H9 (cell line): ENCODE data around the gene R3HCC1L. TPM values are rescaled to one million over a fixed set of nuclear protein-coding genes. Genes with fewer than 3 reads are reported as not detected.

ENCODE experiments used
- DNase-seq: peaks from one replicate; pipeline ENCODE4 v3.0.0-alpha.2; 2017
- H2AFZ ChIP-seq: one replicate; pipeline ENCODE4 v1.6.1; 2013; ENCODE audit warnings: mild to moderate bottlenecking, low read length, control low read depth, moderate library complexity
- H2AK5ac ChIP-seq: 2 replicates; pipeline ENCODE4 v1.6.1; 2013; ENCODE audit warnings: low read length, control low read depth, mixed read lengths; ENCODE audit not compliant: insufficient read length
- H2BK120ac ChIP-seq: one replicate; pipeline ENCODE4 v1.6.1; 2013; ENCODE audit warnings: low read depth, mild to moderate bottlenecking, low read length, control low read depth, inconsistent platforms; ENCODE audit not compliant: poor library complexity, severe bottlenecking
- H2BK12ac ChIP-seq: 2 replicates; pipeline ENCODE4 v1.6.1; 2013; ENCODE audit warnings: low read length, control low read depth, mixed read lengths, low read depth; ENCODE audit not compliant: insufficient read length
- H2BK15ac ChIP-seq: 2 replicates; pipeline ENCODE4 v1.6.1; 2013; ENCODE audit warnings: low read depth, low read length, control low read depth
- H2BK20ac ChIP-seq: one replicate; pipeline ENCODE4 v1.6.1; 2013; ENCODE audit warnings: low read depth, mild to moderate bottlenecking, low read length, control low read depth, inconsistent platforms; ENCODE audit not compliant: poor library complexity, severe bottlenecking
- H2BK5ac ChIP-seq: 2 replicates; pipeline ENCODE4 v1.6.1; 2013; ENCODE audit warnings: low read length, control low read depth, mixed read lengths; ENCODE audit not compliant: insufficient read length
- H3K14ac ChIP-seq: 2 replicates; pipeline ENCODE4 v1.6.1; 2013; ENCODE audit warnings: low read length, control low read depth; ENCODE audit not compliant: insufficient read depth
- H3K18ac ChIP-seq: 2 replicates; pipeline ENCODE4 v1.6.1; 2013; ENCODE audit warnings: low read depth, mild to moderate bottlenecking, mixed read lengths, low read length, control low read depth; ENCODE audit not compliant: insufficient read length
- H3K23ac ChIP-seq: 2 replicates; pipeline ENCODE4 v1.6.1; 2013; ENCODE audit warnings: low read length, control low read depth, mixed read lengths, low read depth; ENCODE audit not compliant: insufficient read length
- H3K23me2 ChIP-seq: 2 replicates; pipeline ENCODE4 v1.6.1; 2013; ENCODE audit warnings: low read depth, mild to moderate bottlenecking, mixed read lengths, low read length, control low read depth; ENCODE audit not compliant: insufficient read length, poor library complexity, severe bottlenecking
- H3K27ac ChIP-seq: 2 replicates; pipeline ENCODE4 v1.5.1; 2013; ENCODE audit warnings: low read length, control low read depth, mixed read lengths, low read depth; ENCODE audit not compliant: insufficient read length
- H3K27me3 ChIP-seq: 2 replicates; pipeline ENCODE4 v1.6.1; 2013; ENCODE audit warnings: low read length, control low read depth, inconsistent platforms; ENCODE audit not compliant: insufficient read depth
- H3K4ac ChIP-seq: 2 replicates; pipeline ENCODE4 v1.6.1; 2013; ENCODE audit warnings: low read depth, mild to moderate bottlenecking, control low read depth, inconsistent platforms, low read length, moderate library complexity
- H3K4me1 ChIP-seq: 2 replicates; pipeline ENCODE4 v1.6.1; 2013; ENCODE audit warnings: low read length, control low read depth, inconsistent platforms; ENCODE audit not compliant: insufficient read depth
- H3K4me2 ChIP-seq: 2 replicates; pipeline ENCODE4 v1.6.1; 2013; ENCODE audit warnings: low read length, control low read depth, mixed read lengths; ENCODE audit not compliant: insufficient read length, insufficient read depth
- H3K56ac ChIP-seq: 2 replicates; pipeline ENCODE4 v1.6.1; 2013; ENCODE audit warnings: low read depth, mild to moderate bottlenecking, mixed read lengths, low read length, control low read depth; ENCODE audit not compliant: insufficient read length
- H3K79me1 ChIP-seq: 2 replicates; pipeline ENCODE4 v1.6.1; 2013; ENCODE audit warnings: low read depth, mild to moderate bottlenecking, moderate library complexity, low read length, control low read depth, inconsistent platforms; ENCODE audit not compliant: insufficient read depth, poor library complexity, severe bottlenecking
- H3K79me2 ChIP-seq: 2 replicates; pipeline ENCODE4 v1.6.1; 2013; ENCODE audit warnings: low read length, control low read depth, inconsistent platforms; ENCODE audit not compliant: insufficient read depth
- H3K9ac ChIP-seq: 2 replicates; pipeline ENCODE4 v1.6.1; 2013; ENCODE audit warnings: low read length, control low read depth, mixed read lengths; ENCODE audit not compliant: insufficient read length; ENCODE audit errors: extremely low read depth
- H3K9me3 ChIP-seq: one replicate; pipeline ENCODE4 v1.6.1; 2013; ENCODE audit warnings: low read depth, low read length, inconsistent platforms; ENCODE audit not compliant: control insufficient read depth
- H3T11ph ChIP-seq: one replicate; pipeline ENCODE4 v1.6.1; 2013; ENCODE audit warnings: mild to moderate bottlenecking, low read length, control low read depth, inconsistent platforms
- H4K20me1 ChIP-seq: one replicate; pipeline ENCODE4 v1.6.1; 2013; ENCODE audit not compliant: control insufficient read depth, insufficient read length, insufficient read depth
- H4K5ac ChIP-seq: 2 replicates; pipeline ENCODE4 v1.6.1; 2013; ENCODE audit warnings: low read depth, mild to moderate bottlenecking, mixed read lengths, low read length, control low read depth; ENCODE audit not compliant: insufficient read length
- H4K8ac ChIP-seq: replicated peaks from 2 replicates; pipeline ENCODE4 v1.6.1; 2013; ENCODE audit warnings: low read length, control low read depth, mixed read lengths, low read depth; ENCODE audit not compliant: insufficient read length
- H4K91ac ChIP-seq: 2 replicates; pipeline ENCODE4 v1.6.1; 2013; ENCODE audit warnings: low read depth, mild to moderate bottlenecking, moderate library complexity, mixed read lengths, low read length, control low read depth; ENCODE audit not compliant: insufficient read length
- H3K27ac Mint-ChIP-seq, 3 experiments: 2 replicates in 2 of 3; 3 replicates in 1 of 3; pipeline ENCODE4 v1.8.0; 2020 to 2021; ENCODE audit warnings: mixed read lengths in 3 of 3, mild to moderate bottlenecking in 1 of 3, moderate library complexity in 1 of 3
- H3K27me3 Mint-ChIP-seq: 2 replicates; pipeline ENCODE4 v1.8.0; 2021; ENCODE audit warnings: low read depth, mild to moderate bottlenecking, moderate library complexity, mixed read lengths
- H3K36me3 Mint-ChIP-seq, 3 experiments: 2 replicates in 2 of 3; 3 replicates in 1 of 3; pipeline ENCODE4 v1.8.0; 2020 to 2021; ENCODE audit warnings: low read depth in 3 of 3, mixed read lengths in 3 of 3; ENCODE audit not compliant: insufficient read depth in 1 of 3
- H3K4me1 Mint-ChIP-seq, 2 experiments: 2 replicates each; pipeline ENCODE4 v1.8.0; 2020; ENCODE audit warnings: mixed read lengths in 2 of 2
- H3K4me3 Mint-ChIP-seq, 2 experiments: 2 replicates in 1 of 2; 3 replicates in 1 of 2; pipeline ENCODE4 v1.8.0; 2020 to 2021; ENCODE audit warnings: mild to moderate bottlenecking in 2 of 2, mixed read lengths in 2 of 2, moderate library complexity in 1 of 2
- H3K9me3 Mint-ChIP-seq, 2 experiments: 2 replicates in 1 of 2; 3 replicates in 1 of 2; pipeline ENCODE4 v1.8.0; 2020; ENCODE audit warnings: mild to moderate bottlenecking in 2 of 2, mixed read lengths in 2 of 2, moderate library complexity in 1 of 2
- CTCF ChIP-seq: fragments of 200-600 bp; sonication (generic); conservative IDR thresholded peaks from 3 replicates; pipeline ENCODE4 v1.8.0; 2021; ENCODE audit warnings: antibody characterized with exemption, mild to moderate bottlenecking
- WGBS: extraction: QIAGEN DNeasy Blood & Tissue Kit; methylation state at CpG from one replicate; pipeline ENCODE4 v1.1.7; 2013; ENCODE audit warnings: missing lambda C conversion rate, low lambda C conversion rate, mixed read lengths; ENCODE audit not compliant: insufficient read length; ENCODE audit errors: extremely low coverage; 5-methylcytosine and 5-hydroxymethylcytosine counted together
- total RNA-seq: library from RNA; stranded (reverse); gene quantifications from 2 replicates; pipeline ENCODE4 v1.2.1, GENCODE V29; 2021

The R3HCC1L gene
- total RNA-seq, 1 experiment from 2014 or later: 18.5 TPM

GRCh38 chr10:98223874-98224273 is 89.4 kb downstream of the R3HCC1L start:
- Mint-ChIP-seq H3K27ac (no peak overlapping the region), H3K4me3 (no peak overlapping the region), H3K27me3 (no peaks in the 10 kb centered on the region), H3K4me1 (peaks cover 9 to 12% of the 10 kb centered on the region in 2 experiments), H3K36me3 (peaks cover 3 to 13% (median 6%) of the 10 kb centered on the region in 3 experiments; a peak in 4 of 7 replicates), H3K9me3 (peaks cover 8 to 12% of the 10 kb centered on the region in 2 experiments)
- H3K27ac ChIP-seq: no peak overlapping the region
- H2BK20ac ChIP-seq: no peak overlapping the region
- no peak overlapping the region for H3K14ac ChIP-seq
- no peaks in the 10 kb centered on the region for H3K4me1 ChIP-seq
- H3K9ac ChIP-seq: no peak overlapping the region
- no peak for DNase-seq
- no peak overlapping the region for H3T11ph ChIP-seq
- no peaks in the 10 kb centered on the region for H3K9me3 ChIP-seq
- WGBS: no CpG with 5 or more reads among the region's 6 CpGs
- no peaks in the 10 kb centered on the region for H3K79me1 ChIP-seq
- no peak overlapping the region for H2AFZ ChIP-seq
- H2BK15ac ChIP-seq: no peak overlapping the region
- H3K4me2 ChIP-seq: no peak overlapping the region
- H4K20me1 ChIP-seq: no peaks in the 10 kb centered on the region
- H3K23me2 ChIP-seq: no peaks in the 10 kb centered on the region
- H3K56ac ChIP-seq: no peak overlapping the region
- H4K5ac ChIP-seq: no peak overlapping the region
- no peak overlapping the region for H2BK5ac ChIP-seq
- H3K27me3 ChIP-seq: no peaks in the 10 kb centered on the region
- no peak overlapping the region for H3K4ac ChIP-seq
- H4K91ac ChIP-seq: no peak overlapping the region
- no peak overlapping the region for H3K23ac ChIP-seq
- no peak overlapping the region for H2BK120ac ChIP-seq
- H3K79me2 ChIP-seq: no peaks in the 10 kb centered on the region
- H3K18ac ChIP-seq: no peak overlapping the region
- H2AK5ac ChIP-seq: no peak overlapping the region
- TF ChIP-seq CTCF: no peak
- no peak overlapping the region for H2BK12ac ChIP-seq
- H4K8ac ChIP-seq: no peak overlapping the region
